GM04503 (cell line): ENCODE measurements around the gene LCNL1.

ENCODE experiments used
- DNase-seq: peaks from one replicate; pipeline ENCODE4 v3.0.0-alpha.2; 2012; ENCODE audit warnings: low read depth

Gene LCNL1

GRCh38 chr9:136947028-136947891, 35.5 kb upstream of the LCNL1 start:
- DNase-seq = no peak

- no peak for DNase-seq
Measured at GRCh38 chr9:136947955-136948510, 34.8 kb upstream of the LCNL1 start.

GRCh38 chr9:136949239-136949816, 33.5 kb upstream of the LCNL1 start:
- no peak for DNase-seq

GRCh38 chr9:136949817-136950655, 32.8 kb upstream of the LCNL1 start:
- no peak for DNase-seq

- no peak for DNase-seq
Measured at GRCh38 chr9:136950656-136951276, 32.0 kb upstream of the LCNL1 start.

GRCh38 chr9:136951541-136952320, 31.1 kb upstream of the LCNL1 start, which contains the start of gene LCN12:
Gene LCN12 (plus strand): TSS chr9:136952273. CDS start chr9:136952328, 55 bp downstream.
- no peak for DNase-seq

GRCh38 chr9:136952321-136952850, 30.4 kb upstream of the LCNL1 start:
- DNase-seq = no peak

GRCh38 chr9:136952876-136953770, 29.7 kb upstream of the LCNL1 start:
- no peak for DNase-seq

- no peak for DNase-seq
Measured at GRCh38 chr9:136953771-136954269, 29.0 kb upstream of the LCNL1 start.

- DNase-seq = no peak
Measured at GRCh38 chr9:136954270-136955083, 28.3 kb upstream of the LCNL1 start.

GRCh38 chr9:136955202-136955942, 27.4 kb upstream of the LCNL1 start:
- DNase-seq = no peak

GRCh38 chr9:136955943-136956335, 26.9 kb upstream of the LCNL1 start:
- no peak for DNase-seq

GRCh38 chr9:136956604-136957003, 26.2 kb upstream of the LCNL1 start:
- no peak for DNase-seq

- no peak for DNase-seq
Measured at GRCh38 chr9:136957461-136957860, 25.3 kb upstream of the LCNL1 start.

- no peak for DNase-seq
Measured at GRCh38 chr9:136957901-136958300, 24.9 kb upstream of the LCNL1 start.

- no peak for DNase-seq
Measured at GRCh38 chr9:136958473-136958872, 24.3 kb upstream of the LCNL1 start.

- no peak for DNase-seq
Measured at GRCh38 chr9:136958898-136959850, 23.6 kb upstream of the LCNL1 start.
